Astrocyte (in vitro differentiated cells and primary cell): ENCODE measurements around the gene CD3G. TPM values are rescaled to one million over a fixed set of nuclear protein-coding genes. Genes with fewer than 3 reads are reported as not detected.

Source experiments
- DNase-seq: peaks from one replicate; pipeline ENCODE4 v3.0.0-alpha.2; 2010; ENCODE audit warnings: low read depth
- FAIRE-seq: peaks from 2 replicates; lab custom pipeline; 2011; peaks lifted over from hg19 to GRCh38; lab: Jason Lieb, UNC
- H2AFZ ChIP-seq: 2 replicates; pipeline ENCODE4 v1.6.0; 2012; ENCODE audit warnings: low read depth, low read length, inconsistent platforms
- H3K27ac ChIP-seq: 2 replicates; pipeline ENCODE4 v1.5.1; 2011; ENCODE audit warnings: low read depth, low read length, inconsistent platforms
- H3K27me3 ChIP-seq: 2 replicates; pipeline ENCODE4 v1.6.0; 2011; ENCODE audit warnings: low read length, inconsistent platforms; ENCODE audit not compliant: insufficient read depth
- H3K36me3 ChIP-seq: 2 replicates; pipeline ENCODE4 v1.5.1; 2011; ENCODE audit warnings: low read length, inconsistent platforms; ENCODE audit not compliant: insufficient read depth
- H3K4me1 ChIP-seq: 2 replicates; pipeline ENCODE4 v1.5.1; 2011; ENCODE audit warnings: low read length, inconsistent platforms; ENCODE audit not compliant: insufficient read depth
- H3K4me2 ChIP-seq: 2 replicates; pipeline ENCODE4 v1.6.0; 2012; ENCODE audit warnings: low read length, inconsistent platforms
- H3K4me3 ChIP-seq: 2 replicates; pipeline ENCODE4 v1.5.1; 2011; ENCODE audit warnings: low read depth, mild to moderate bottlenecking, low read length, inconsistent platforms; ENCODE audit not compliant: insufficient read depth
- H3K79me2 ChIP-seq: 2 replicates; pipeline ENCODE4 v1.6.0; 2012; ENCODE audit warnings: mild to moderate bottlenecking, low read length, inconsistent platforms; ENCODE audit not compliant: insufficient read depth
- H3K9ac ChIP-seq: 2 replicates; pipeline ENCODE4 v1.6.0; 2012; ENCODE audit warnings: mild to moderate bottlenecking, low read length, inconsistent platforms
- H3K9me3 ChIP-seq: 2 replicates; pipeline ENCODE4 v1.5.1; 2012; ENCODE audit warnings: low read depth, mild to moderate bottlenecking, low read length, inconsistent platforms; ENCODE audit not compliant: insufficient read depth
- H4K20me1 ChIP-seq: 2 replicates; pipeline ENCODE4 v1.6.0; 2012; ENCODE audit warnings: low read length, inconsistent platforms; ENCODE audit not compliant: insufficient read depth
- H3K27ac Mint-ChIP-seq: one replicate; pipeline ENCODE4 v1.8.0; 2021; ENCODE audit warnings: mild to moderate bottlenecking, mixed read lengths; ENCODE audit not compliant: unreplicated experiment
- H3K27me3 Mint-ChIP-seq: one replicate; pipeline ENCODE4 v1.8.0; 2021; ENCODE audit warnings: low read depth, mixed read lengths; ENCODE audit not compliant: unreplicated experiment
- H3K36me3 Mint-ChIP-seq: one replicate; pipeline ENCODE4 v1.8.0; 2021; ENCODE audit warnings: low read depth, mixed read lengths; ENCODE audit not compliant: unreplicated experiment
- H3K4me1 Mint-ChIP-seq: one replicate; pipeline ENCODE4 v1.8.0; 2021; ENCODE audit warnings: low read depth, mixed read lengths; ENCODE audit not compliant: unreplicated experiment
- H3K4me3 Mint-ChIP-seq: one replicate; pipeline ENCODE4 v1.8.0; 2021; ENCODE audit warnings: mild to moderate bottlenecking, moderate library complexity, mixed read lengths; ENCODE audit not compliant: unreplicated experiment
- H3K9me3 Mint-ChIP-seq: one replicate; pipeline ENCODE4 v1.8.0; 2021; ENCODE audit warnings: mild to moderate bottlenecking, mixed read lengths; ENCODE audit not compliant: unreplicated experiment
- CTCF ChIP-seq: IDR thresholded peaks from 2 replicates; pipeline ENCODE4 v1.5.1; 2011; ENCODE audit warnings: low read depth, mild to moderate bottlenecking, inconsistent platforms, low read length, moderate library complexity; ENCODE audit not compliant: insufficient read depth
- EZH2 ChIP-seq: IDR thresholded peaks from 2 replicates; pipeline ENCODE4 v1.6.1; 2012; ENCODE audit warnings: mild to moderate bottlenecking, low read length, inconsistent platforms; ENCODE audit not compliant: insufficient read depth
- total RNA-seq: library from RNA; stranded (reverse); gene quantifications from 2 replicates; pipeline ENCODE4 v1.2.1, GENCODE V29; 2021

Gene CD3G
- total RNA-seq, 1 donor from 2014 or later, result not detected

- peaks cover 39% of the 10 kb centered on the region for H3K27me3 Mint-ChIP-seq
- TF ChIP-seq EZH2, result no peak
- TF ChIP-seq CTCF, result no peak
Observed at GRCh38 chr11:118341815-118342489, 2.2 kb upstream of the CD3G start.

GRCh38 chr11:118342503-118343161 is 1.5 kb upstream of the CD3G start, which contains the start of gene CD3D:
Gene CD3D, minus strand, starts transcription at chr11:118342705. Its CDS starts 98 bp downstream, at chr11:118342607.
- TF ChIP-seq CTCF (no peak), EZH2 (no peak)
- DNase-seq, result no peak
- Mint-ChIP-seq H3K36me3 (no peaks in the 10 kb centered on the region), H3K27me3 (peaks cover 43% of the 10 kb centered on the region), H3K9me3 (peaks cover 4% of the 10 kb centered on the region), H3K4me1 (peaks cover 2% of the 10 kb centered on the region), H3K4me3 (no peak within 1 kb of the TSS), H3K27ac (no peak within 1 kb of the TSS)
- no peaks in the 10 kb centered on the region for H4K20me1 ChIP-seq
- H3K9ac ChIP-seq, result no peak within 1 kb of the TSS
- no peak within 1 kb of the TSS for H2AFZ ChIP-seq
- no peaks in the 10 kb centered on the region for H3K27me3 ChIP-seq
- no peak for FAIRE-seq
- no peak within 1 kb of the TSS for H3K4me3 ChIP-seq
- H3K9me3 ChIP-seq, result no peaks in the 10 kb centered on the region
- no peak within 1 kb of the TSS for H3K4me2 ChIP-seq
- H3K27ac ChIP-seq, result no peak within 1 kb of the TSS
- H3K79me2 ChIP-seq, result no peaks in the 10 kb centered on the region
- no peaks in the 10 kb centered on the region for H3K36me3 ChIP-seq
- no peaks in the 10 kb centered on the region for H3K4me1 ChIP-seq

More at GRCh38 chr11:118341815-118342489, 2.2 kb upstream of the CD3G start:
- Histone ChIP-seq H3K9me3 (no peaks in the 10 kb centered on the region), H3K9ac (no peak overlapping the region), H3K4me2 (no peak overlapping the region), H3K79me2 (no peaks in the 10 kb centered on the region), H3K27me3 (no peaks in the 10 kb centered on the region), H3K4me3 (no peak overlapping the region), H4K20me1 (no peaks in the 10 kb centered on the region), H2AFZ (no peak overlapping the region), H3K27ac (no peak overlapping the region), H3K4me1 (no peaks in the 10 kb centered on the region), H3K36me3 (no peaks in the 10 kb centered on the region)
- Mint-ChIP-seq H3K27ac (no peak overlapping the region), H3K4me3 (no peak overlapping the region), H3K9me3 (peaks cover 4% of the 10 kb centered on the region), H3K4me1 (peaks cover 2% of the 10 kb centered on the region), H3K36me3 (no peaks in the 10 kb centered on the region)
- no peak for FAIRE-seq
- no peak for DNase-seq
